H9 (cell line): ENCODE data around the gene SEMA7A. TPM values are rescaled to one million over a fixed set of nuclear protein-coding genes. Genes with fewer than 3 reads are reported as not detected.

ENCODE experiments used
- DNase-seq: peaks from one replicate; pipeline ENCODE4 v3.0.0-alpha.2; 2017
- H2AFZ ChIP-seq: one replicate; pipeline ENCODE4 v1.6.1; 2013; ENCODE audit warnings: mild to moderate bottlenecking, low read length, control low read depth, moderate library complexity
- H2AK5ac ChIP-seq: 2 replicates; pipeline ENCODE4 v1.6.1; 2013; ENCODE audit warnings: low read length, control low read depth, mixed read lengths; ENCODE audit not compliant: insufficient read length
- H2BK120ac ChIP-seq: one replicate; pipeline ENCODE4 v1.6.1; 2013; ENCODE audit warnings: low read depth, mild to moderate bottlenecking, low read length, control low read depth, inconsistent platforms; ENCODE audit not compliant: poor library complexity, severe bottlenecking
- H2BK12ac ChIP-seq: 2 replicates; pipeline ENCODE4 v1.6.1; 2013; ENCODE audit warnings: low read length, control low read depth, mixed read lengths, low read depth; ENCODE audit not compliant: insufficient read length
- H2BK15ac ChIP-seq: 2 replicates; pipeline ENCODE4 v1.6.1; 2013; ENCODE audit warnings: low read depth, low read length, control low read depth
- H2BK20ac ChIP-seq: one replicate; pipeline ENCODE4 v1.6.1; 2013; ENCODE audit warnings: low read depth, mild to moderate bottlenecking, low read length, control low read depth, inconsistent platforms; ENCODE audit not compliant: poor library complexity, severe bottlenecking
- H2BK5ac ChIP-seq: 2 replicates; pipeline ENCODE4 v1.6.1; 2013; ENCODE audit warnings: low read length, control low read depth, mixed read lengths; ENCODE audit not compliant: insufficient read length
- H3K14ac ChIP-seq: 2 replicates; pipeline ENCODE4 v1.6.1; 2013; ENCODE audit warnings: low read length, control low read depth; ENCODE audit not compliant: insufficient read depth
- H3K18ac ChIP-seq: 2 replicates; pipeline ENCODE4 v1.6.1; 2013; ENCODE audit warnings: low read depth, mild to moderate bottlenecking, mixed read lengths, low read length, control low read depth; ENCODE audit not compliant: insufficient read length
- H3K23ac ChIP-seq: 2 replicates; pipeline ENCODE4 v1.6.1; 2013; ENCODE audit warnings: low read length, control low read depth, mixed read lengths, low read depth; ENCODE audit not compliant: insufficient read length
- H3K23me2 ChIP-seq: 2 replicates; pipeline ENCODE4 v1.6.1; 2013; ENCODE audit warnings: low read depth, mild to moderate bottlenecking, mixed read lengths, low read length, control low read depth; ENCODE audit not compliant: insufficient read length, poor library complexity, severe bottlenecking
- H3K27ac ChIP-seq: 2 replicates; pipeline ENCODE4 v1.5.1; 2013; ENCODE audit warnings: low read length, control low read depth, mixed read lengths, low read depth; ENCODE audit not compliant: insufficient read length
- H3K27me3 ChIP-seq: 2 replicates; pipeline ENCODE4 v1.6.1; 2013; ENCODE audit warnings: low read length, control low read depth, inconsistent platforms; ENCODE audit not compliant: insufficient read depth
- H3K4ac ChIP-seq: 2 replicates; pipeline ENCODE4 v1.6.1; 2013; ENCODE audit warnings: low read depth, mild to moderate bottlenecking, control low read depth, inconsistent platforms, low read length, moderate library complexity
- H3K4me1 ChIP-seq: 2 replicates; pipeline ENCODE4 v1.6.1; 2013; ENCODE audit warnings: low read length, control low read depth, inconsistent platforms; ENCODE audit not compliant: insufficient read depth
- H3K4me2 ChIP-seq: 2 replicates; pipeline ENCODE4 v1.6.1; 2013; ENCODE audit warnings: low read length, control low read depth, mixed read lengths; ENCODE audit not compliant: insufficient read length, insufficient read depth
- H3K56ac ChIP-seq: 2 replicates; pipeline ENCODE4 v1.6.1; 2013; ENCODE audit warnings: low read depth, mild to moderate bottlenecking, mixed read lengths, low read length, control low read depth; ENCODE audit not compliant: insufficient read length
- H3K79me1 ChIP-seq: 2 replicates; pipeline ENCODE4 v1.6.1; 2013; ENCODE audit warnings: low read depth, mild to moderate bottlenecking, moderate library complexity, low read length, control low read depth, inconsistent platforms; ENCODE audit not compliant: insufficient read depth, poor library complexity, severe bottlenecking
- H3K79me2 ChIP-seq: 2 replicates; pipeline ENCODE4 v1.6.1; 2013; ENCODE audit warnings: low read length, control low read depth, inconsistent platforms; ENCODE audit not compliant: insufficient read depth
- H3K9ac ChIP-seq: 2 replicates; pipeline ENCODE4 v1.6.1; 2013; ENCODE audit warnings: low read length, control low read depth, mixed read lengths; ENCODE audit not compliant: insufficient read length; ENCODE audit errors: extremely low read depth
- H3K9me3 ChIP-seq: one replicate; pipeline ENCODE4 v1.6.1; 2013; ENCODE audit warnings: low read depth, low read length, inconsistent platforms; ENCODE audit not compliant: control insufficient read depth
- H3T11ph ChIP-seq: one replicate; pipeline ENCODE4 v1.6.1; 2013; ENCODE audit warnings: mild to moderate bottlenecking, low read length, control low read depth, inconsistent platforms
- H4K20me1 ChIP-seq: one replicate; pipeline ENCODE4 v1.6.1; 2013; ENCODE audit not compliant: control insufficient read depth, insufficient read length, insufficient read depth
- H4K5ac ChIP-seq: 2 replicates; pipeline ENCODE4 v1.6.1; 2013; ENCODE audit warnings: low read depth, mild to moderate bottlenecking, mixed read lengths, low read length, control low read depth; ENCODE audit not compliant: insufficient read length
- H4K8ac ChIP-seq: replicated peaks from 2 replicates; pipeline ENCODE4 v1.6.1; 2013; ENCODE audit warnings: low read length, control low read depth, mixed read lengths, low read depth; ENCODE audit not compliant: insufficient read length
- H4K91ac ChIP-seq: 2 replicates; pipeline ENCODE4 v1.6.1; 2013; ENCODE audit warnings: low read depth, mild to moderate bottlenecking, moderate library complexity, mixed read lengths, low read length, control low read depth; ENCODE audit not compliant: insufficient read length
- H3K27ac Mint-ChIP-seq, 3 experiments: 2 replicates in 2 of 3; 3 replicates in 1 of 3; pipeline ENCODE4 v1.8.0; 2020 to 2021; ENCODE audit warnings: mixed read lengths in 3 of 3, mild to moderate bottlenecking in 1 of 3, moderate library complexity in 1 of 3
- H3K27me3 Mint-ChIP-seq: 2 replicates; pipeline ENCODE4 v1.8.0; 2021; ENCODE audit warnings: low read depth, mild to moderate bottlenecking, moderate library complexity, mixed read lengths
- H3K36me3 Mint-ChIP-seq, 3 experiments: 2 replicates in 2 of 3; 3 replicates in 1 of 3; pipeline ENCODE4 v1.8.0; 2020 to 2021; ENCODE audit warnings: low read depth in 3 of 3, mixed read lengths in 3 of 3; ENCODE audit not compliant: insufficient read depth in 1 of 3
- H3K4me1 Mint-ChIP-seq, 2 experiments: 2 replicates each; pipeline ENCODE4 v1.8.0; 2020; ENCODE audit warnings: mixed read lengths in 2 of 2
- H3K4me3 Mint-ChIP-seq, 2 experiments: 2 replicates in 1 of 2; 3 replicates in 1 of 2; pipeline ENCODE4 v1.8.0; 2020 to 2021; ENCODE audit warnings: mild to moderate bottlenecking in 2 of 2, mixed read lengths in 2 of 2, moderate library complexity in 1 of 2
- H3K9me3 Mint-ChIP-seq, 2 experiments: 2 replicates in 1 of 2; 3 replicates in 1 of 2; pipeline ENCODE4 v1.8.0; 2020; ENCODE audit warnings: mild to moderate bottlenecking in 2 of 2, mixed read lengths in 2 of 2, moderate library complexity in 1 of 2
- CTCF ChIP-seq: fragments of 200-600 bp; sonication (generic); conservative IDR thresholded peaks from 3 replicates; pipeline ENCODE4 v1.8.0; 2021; ENCODE audit warnings: antibody characterized with exemption, mild to moderate bottlenecking
- WGBS: extraction: QIAGEN DNeasy Blood & Tissue Kit; methylation state at CpG from one replicate; pipeline ENCODE4 v1.1.7; 2013; ENCODE audit warnings: missing lambda C conversion rate, low lambda C conversion rate, mixed read lengths; ENCODE audit not compliant: insufficient read length; ENCODE audit errors: extremely low coverage; 5-methylcytosine and 5-hydroxymethylcytosine counted together
- total RNA-seq: library from RNA; stranded (reverse); gene quantifications from 2 replicates; pipeline ENCODE4 v1.2.1, GENCODE V29; 2021

Gene SEMA7A
- total RNA-seq, 1 experiment from 2014 or later = 5.7 TPM

GRCh38 chr15:74441248-74441941 lies 7.6 kb upstream of the SEMA7A start:
- Histone ChIP-seq H3K79me2 (no peaks in the 10 kb centered on the region), H3K27ac (no peak overlapping the region), H3T11ph (no peak overlapping the region), H3K4ac (no peak overlapping the region), H3K18ac (no peak overlapping the region), H4K5ac (no peak overlapping the region), H2AFZ (no peak overlapping the region), H3K14ac (no peak overlapping the region), H2BK12ac (no peak overlapping the region), H4K20me1 (no peaks in the 10 kb centered on the region), H3K23me2 (no peaks in the 10 kb centered on the region), H3K23ac (no peak overlapping the region), H2BK120ac (no peak overlapping the region), H3K79me1 (no peaks in the 10 kb centered on the region), H3K27me3 (no peaks in the 10 kb centered on the region), H3K9ac (no peak overlapping the region), H2BK20ac (no peak overlapping the region), H3K56ac (no peak overlapping the region), H4K8ac (no peak overlapping the region), H4K91ac (no peak overlapping the region), H3K4me2 (no peak overlapping the region), H2AK5ac (no peak overlapping the region), H2BK15ac (no peak overlapping the region), H2BK5ac (no peak overlapping the region), H3K9me3 (no peaks in the 10 kb centered on the region), H3K4me1 (no peaks in the 10 kb centered on the region)
- Mint-ChIP-seq H3K4me3 (no peak overlapping the region), H3K27ac (no peak overlapping the region), H3K27me3 (peaks cover 4% of the 10 kb centered on the region; the same call in 1 of the 2 replicates), H3K4me1 (peaks cover 10 to 13% of the 10 kb centered on the region in 2 experiments), H3K36me3 (peaks cover 2 to 15% (median 10%) of the 10 kb centered on the region in 3 experiments; a peak in 6 of 7 replicates), H3K9me3 (no peaks in the 10 kb centered on the region)
- 0 out of 3 replicates have a peak, but pooled peaks have one; percentile 15 for TF ChIP-seq CTCF
- no peak for DNase-seq
- WGBS = no CpG with 5 or more reads among the region's 6 CpGs
